22Rv1 (cell line): ENCODE data around the gene TSPAN9.

Experiments
- ZFX ChIP-seq: fragments of 450-650 bp; IDR thresholded peaks from 2 replicates; pipeline ENCODE4 v1.6.1; 2017; ENCODE audit warnings: antibody characterized with exemption, borderline replicate concordance
- TF ChIP-seq, protein P1 (sequence below): fragments of 450-650 bp; IDR thresholded peaks from 2 replicates; pipeline ENCODE4 v1.5.1; 2017; ENCODE audit warnings: mild to moderate bottlenecking

DNA sequence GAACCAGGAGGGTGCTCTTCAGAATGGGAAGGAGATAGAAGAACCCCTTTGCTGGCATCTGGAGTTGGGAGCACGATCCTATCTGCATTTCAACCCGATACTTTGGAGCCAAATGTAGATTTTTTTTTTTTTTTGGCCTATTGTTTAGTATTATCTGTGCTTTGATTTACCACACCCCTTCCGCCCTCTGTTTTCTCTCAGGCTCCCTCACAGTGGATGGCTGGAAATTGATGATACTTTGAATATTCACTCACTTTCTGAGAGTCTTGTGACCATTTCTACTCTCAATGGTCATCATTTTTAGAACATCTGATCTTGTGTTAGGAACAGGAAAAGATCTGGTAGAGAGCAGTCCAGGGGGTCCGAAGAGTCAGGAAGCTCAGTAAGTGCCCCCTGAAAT is 9.0 kb downstream of the TSPAN9 start:
- TF ChIP-seq, protein P1, sequence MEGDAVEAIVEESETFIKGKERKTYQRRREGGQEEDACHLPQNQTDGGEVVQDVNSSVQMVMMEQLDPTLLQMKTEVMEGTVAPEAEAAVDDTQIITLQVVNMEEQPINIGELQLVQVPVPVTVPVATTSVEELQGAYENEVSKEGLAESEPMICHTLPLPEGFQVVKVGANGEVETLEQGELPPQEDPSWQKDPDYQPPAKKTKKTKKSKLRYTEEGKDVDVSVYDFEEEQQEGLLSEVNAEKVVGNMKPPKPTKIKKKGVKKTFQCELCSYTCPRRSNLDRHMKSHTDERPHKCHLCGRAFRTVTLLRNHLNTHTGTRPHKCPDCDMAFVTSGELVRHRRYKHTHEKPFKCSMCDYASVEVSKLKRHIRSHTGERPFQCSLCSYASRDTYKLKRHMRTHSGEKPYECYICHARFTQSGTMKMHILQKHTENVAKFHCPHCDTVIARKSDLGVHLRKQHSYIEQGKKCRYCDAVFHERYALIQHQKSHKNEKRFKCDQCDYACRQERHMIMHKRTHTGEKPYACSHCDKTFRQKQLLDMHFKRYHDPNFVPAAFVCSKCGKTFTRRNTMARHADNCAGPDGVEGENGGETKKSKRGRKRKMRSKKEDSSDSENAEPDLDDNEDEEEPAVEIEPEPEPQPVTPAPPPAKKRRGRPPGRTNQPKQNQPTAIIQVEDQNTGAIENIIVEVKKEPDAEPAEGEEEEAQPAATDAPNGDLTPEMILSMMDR, result no peak
- no peak for TF ChIP-seq ZFX
